HG02970 (cell line): ENCODE results near the gene TRAPPC6A.

Experiments used
- ATAC-seq: cut with Tn5 transposase; IDR thresholded peaks from one replicate; pipeline ENCODE4 v1.9.1; 2021; ENCODE audit warnings: mild to moderate bottlenecking, moderate library complexity, moderate number of reproducible peaks; ENCODE audit not compliant: unreplicated experiment, low FRiP score

The TRAPPC6A gene

GRCh38 chr19:45150180-45150579 lies 27.9 kb downstream of the TRAPPC6A start:
- no peak for ATAC-seq

DNA sequence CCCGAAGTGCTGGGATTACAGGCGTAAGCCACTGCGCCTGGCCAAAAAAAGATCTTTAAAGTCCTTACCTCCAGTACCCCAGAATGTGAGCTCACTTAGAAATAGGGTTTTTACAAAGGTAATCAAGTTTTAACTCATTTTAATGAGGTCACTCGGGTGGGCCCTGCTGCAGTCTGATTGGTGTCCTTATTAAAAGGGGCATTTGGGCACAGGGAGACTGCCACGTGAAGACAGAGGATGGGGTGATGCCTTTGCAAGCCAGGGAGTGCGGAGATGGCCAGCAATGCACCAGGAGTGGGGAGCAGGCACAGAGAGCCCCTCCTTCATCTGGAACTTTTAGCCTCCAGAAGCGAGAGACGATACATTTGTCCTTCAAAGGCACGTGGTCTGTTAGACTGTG lies 28.9 kb downstream of the TRAPPC6A start:
- no peak for ATAC-seq

DNA sequence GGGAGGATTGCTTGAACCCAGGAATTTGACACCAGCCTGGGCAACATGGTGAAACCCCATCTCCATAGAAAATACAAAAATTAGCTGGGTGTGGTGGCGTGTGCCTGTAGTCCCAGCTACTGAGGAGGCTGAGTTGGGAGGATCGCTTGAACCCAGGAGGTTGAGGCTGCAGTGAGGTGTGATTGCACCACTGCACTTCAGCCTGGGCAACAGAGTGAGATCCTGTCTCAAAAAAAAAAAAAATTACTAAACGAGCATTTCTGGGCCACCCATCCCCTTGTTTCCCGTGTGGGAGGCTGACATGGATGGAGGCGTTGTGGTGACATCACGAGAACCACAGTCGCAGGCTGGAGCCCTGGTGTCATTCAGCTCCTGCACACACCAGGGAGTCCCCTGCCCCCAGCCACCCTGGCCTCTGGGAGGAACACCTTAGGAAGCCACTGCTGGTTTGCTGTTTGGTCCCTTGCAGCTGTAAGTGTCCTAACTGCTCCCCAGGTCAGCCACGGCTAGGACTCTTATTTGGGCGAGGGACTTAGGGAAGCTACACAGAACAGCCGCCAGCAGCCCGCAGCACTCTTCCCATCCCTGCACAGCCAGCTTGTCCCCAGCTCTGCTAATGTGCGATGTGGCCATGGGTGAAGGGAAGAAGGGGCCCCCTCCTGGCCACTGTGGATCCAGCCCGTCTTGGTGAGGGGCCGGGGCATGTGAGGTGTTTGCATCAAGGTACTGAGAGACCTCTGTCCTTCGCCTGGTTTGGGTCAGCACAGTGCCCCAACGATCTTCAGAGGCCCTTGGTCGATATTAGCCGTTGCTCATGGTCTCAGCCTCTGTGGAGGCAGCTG lies 30.0 kb downstream of the TRAPPC6A start:
- no peak for ATAC-seq

- ATAC-seq = no peak
Observed at GRCh38 chr19:45146741-45147205, 31.3 kb downstream of the TRAPPC6A start.

DNA sequence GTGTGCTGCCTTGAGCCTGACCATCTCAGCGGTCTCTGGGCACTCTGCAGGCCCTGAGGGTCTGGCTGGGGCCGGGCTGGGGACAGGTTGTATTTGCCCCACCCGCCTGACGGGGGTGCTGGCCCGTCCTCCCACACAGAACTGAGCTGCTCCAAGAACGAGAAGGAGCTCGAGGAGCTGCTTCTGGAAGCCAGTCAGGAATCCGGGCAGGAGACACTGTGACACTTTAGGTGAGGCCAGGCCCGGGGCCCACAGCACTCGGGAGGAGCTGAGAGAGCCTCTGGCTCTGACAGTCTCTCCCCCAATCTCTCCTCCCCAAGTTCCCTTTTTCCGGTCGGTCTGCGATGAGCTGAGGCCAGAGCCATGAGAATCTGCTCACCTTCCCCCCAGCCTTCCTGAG lies 31.8 kb downstream of the TRAPPC6A start:
- no peak for ATAC-seq

DNA sequence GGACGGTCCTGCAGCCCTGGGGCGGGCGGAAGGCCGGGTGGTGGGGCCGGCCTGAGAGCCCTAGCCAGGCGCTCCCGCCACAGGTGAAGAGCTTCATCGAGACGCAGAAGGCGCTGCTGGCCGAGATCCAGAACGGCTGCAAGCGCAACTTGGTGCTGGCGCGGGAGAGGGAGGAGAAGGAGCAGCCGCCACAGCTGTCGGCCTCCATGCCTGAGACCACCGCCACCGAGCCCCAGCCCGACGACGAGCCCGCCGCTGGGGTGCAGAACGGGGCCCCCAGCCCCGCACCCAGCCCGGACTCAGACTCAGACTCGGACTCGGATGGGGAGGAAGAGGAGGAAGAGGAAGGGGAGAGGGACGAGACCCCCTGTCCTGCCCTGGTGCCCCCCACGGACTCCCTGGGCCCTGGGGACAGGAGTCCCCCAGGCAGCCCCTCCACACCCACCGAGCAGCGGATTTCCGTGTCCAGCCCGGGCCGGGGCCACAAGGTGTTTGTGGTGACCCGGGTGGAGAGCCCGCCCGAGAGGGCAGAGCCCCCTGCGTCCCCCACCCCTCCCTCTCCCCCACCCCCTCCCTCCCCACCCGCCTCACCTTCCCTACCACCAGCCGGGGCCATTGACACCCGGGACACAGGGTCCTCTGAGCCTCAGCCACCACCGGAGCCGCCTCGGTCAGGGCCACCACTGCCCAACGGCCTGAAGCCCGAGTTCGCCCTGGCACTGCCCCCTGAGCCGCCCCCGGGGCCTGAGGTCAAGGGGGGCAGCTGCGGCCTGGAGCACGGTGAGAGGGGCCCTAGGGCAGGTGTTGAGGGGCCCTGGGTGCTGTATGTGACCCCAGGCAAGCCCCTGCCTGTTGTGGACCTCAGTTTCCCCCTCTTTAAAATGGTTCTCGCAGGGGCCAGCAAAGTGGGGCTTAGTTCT lies 32.5 kb downstream of the TRAPPC6A start:
- ATAC-seq = no peak

DNA sequence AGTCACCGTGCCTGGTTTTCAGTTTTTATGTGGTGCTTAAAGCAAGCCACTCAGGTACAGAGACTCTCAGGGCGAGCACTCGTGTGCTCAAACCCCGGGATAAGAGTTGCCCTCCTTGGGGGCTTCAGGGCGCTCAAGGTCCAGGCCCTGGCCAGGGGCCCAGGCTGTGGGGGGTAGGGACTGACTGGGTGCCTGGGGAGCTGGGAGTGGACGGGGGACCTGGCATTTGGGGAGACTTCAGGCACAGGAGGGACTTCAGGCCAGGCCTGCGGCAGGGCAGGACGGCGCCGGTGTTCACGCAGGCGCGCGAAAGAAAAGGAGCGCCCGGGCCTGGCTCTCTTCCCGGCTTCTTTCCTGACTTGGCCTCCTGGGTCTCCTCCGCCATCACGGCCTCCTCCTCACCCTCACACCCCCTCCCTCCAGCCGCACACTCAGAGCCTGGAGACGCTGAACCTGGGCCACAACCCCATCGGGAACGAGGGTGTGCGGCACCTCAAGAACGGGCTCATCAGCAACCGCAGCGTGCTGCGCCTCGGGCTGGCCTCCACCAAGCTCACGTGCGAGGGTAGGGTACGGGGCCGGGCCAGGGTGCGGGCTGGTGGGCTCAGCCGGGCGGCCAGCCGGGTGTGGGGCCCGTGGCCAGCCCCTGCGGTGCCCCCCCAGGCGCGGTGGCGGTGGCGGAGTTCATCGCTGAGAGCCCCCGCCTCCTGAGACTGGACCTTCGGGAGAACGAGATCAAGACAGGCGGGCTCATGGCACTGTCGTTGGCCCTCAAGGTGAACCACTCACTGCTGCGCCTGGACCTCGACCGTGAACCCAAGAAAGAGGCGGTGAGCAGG lies 33.4 kb downstream of the TRAPPC6A start:
- ATAC-seq = no peak

DNA sequence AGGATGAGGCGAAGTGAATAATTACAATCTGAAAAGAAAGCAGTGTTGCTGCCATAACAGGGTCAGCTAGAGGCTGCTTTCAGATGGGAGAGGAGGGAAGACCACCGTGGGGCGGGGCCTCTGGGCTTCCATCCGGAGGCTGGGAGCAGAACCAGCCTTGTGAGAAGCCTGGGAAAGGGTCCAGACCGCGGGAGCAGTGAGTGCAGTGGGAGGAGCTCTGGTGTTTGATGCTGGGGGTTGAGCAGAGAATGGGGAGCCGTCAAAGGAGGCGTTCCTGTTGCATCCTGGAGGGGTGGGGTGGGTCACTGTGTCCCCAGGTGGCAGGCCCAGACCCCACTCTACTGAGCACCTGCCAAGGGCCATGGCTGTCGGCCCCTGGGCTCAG lies 35.3 kb downstream of the TRAPPC6A start:
- no peak for ATAC-seq

- no peak for ATAC-seq
Observed at GRCh38 chr19:45142016-45142725, 35.9 kb downstream of the TRAPPC6A start.

DNA sequence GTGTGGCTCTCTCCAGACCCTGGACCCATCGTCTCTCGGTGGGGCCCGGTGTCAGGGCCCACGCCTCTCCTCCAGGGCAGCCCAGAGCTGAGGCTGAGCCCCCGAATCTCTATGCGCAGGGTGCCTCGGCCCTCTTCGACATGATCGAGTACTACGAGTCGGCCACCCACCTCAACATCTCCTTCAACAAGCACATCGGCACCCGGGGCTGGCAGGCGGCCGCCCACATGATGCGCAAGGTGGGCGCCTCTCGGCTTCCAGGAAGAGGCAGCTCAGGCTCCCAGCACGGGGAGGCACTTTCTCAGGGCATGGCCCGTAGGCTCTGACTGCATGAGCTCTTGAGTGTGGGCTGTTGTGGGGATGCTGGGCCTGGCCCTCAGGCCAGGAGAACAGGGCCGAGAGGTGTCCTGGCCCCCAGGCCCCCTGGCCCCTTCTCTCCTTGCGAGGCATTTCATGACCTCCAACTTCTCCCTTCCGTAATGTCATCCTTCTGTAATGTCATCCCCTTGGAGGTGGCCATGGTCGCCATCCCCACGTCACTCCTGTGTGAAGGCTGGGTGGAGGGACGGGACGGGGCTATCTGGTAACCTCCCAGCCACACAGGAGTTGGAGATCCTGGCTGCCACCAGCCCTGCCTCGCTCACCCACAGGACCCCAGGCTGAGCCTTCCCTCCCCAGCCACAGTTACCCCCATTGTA lies 36.7 kb downstream of the TRAPPC6A start:
- no peak for ATAC-seq

DNA sequence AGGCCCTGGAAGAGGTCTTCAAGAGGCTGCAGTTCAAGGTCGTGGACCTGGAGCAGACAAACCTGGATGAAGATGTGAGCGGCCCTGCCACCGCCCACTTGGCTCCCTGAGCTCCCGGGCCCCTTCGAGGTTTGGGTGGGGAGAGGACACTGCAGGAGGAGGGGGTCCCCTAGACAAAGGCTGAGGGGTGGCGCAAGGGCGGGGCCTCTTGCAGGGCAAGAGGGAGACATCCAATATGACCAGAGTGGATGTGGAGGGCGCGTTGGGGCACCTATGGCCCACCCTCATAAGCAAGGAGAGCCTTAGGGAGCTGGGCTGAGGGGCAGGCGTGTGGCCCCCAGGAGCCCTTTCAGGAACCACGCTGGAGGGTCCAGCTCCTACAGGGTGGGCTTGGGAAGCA lies 37.5 kb downstream of the TRAPPC6A start:
- ATAC-seq = no peak

- no peak for ATAC-seq
Observed at GRCh38 chr19:45140144-45140503, 37.9 kb downstream of the TRAPPC6A start.

DNA sequence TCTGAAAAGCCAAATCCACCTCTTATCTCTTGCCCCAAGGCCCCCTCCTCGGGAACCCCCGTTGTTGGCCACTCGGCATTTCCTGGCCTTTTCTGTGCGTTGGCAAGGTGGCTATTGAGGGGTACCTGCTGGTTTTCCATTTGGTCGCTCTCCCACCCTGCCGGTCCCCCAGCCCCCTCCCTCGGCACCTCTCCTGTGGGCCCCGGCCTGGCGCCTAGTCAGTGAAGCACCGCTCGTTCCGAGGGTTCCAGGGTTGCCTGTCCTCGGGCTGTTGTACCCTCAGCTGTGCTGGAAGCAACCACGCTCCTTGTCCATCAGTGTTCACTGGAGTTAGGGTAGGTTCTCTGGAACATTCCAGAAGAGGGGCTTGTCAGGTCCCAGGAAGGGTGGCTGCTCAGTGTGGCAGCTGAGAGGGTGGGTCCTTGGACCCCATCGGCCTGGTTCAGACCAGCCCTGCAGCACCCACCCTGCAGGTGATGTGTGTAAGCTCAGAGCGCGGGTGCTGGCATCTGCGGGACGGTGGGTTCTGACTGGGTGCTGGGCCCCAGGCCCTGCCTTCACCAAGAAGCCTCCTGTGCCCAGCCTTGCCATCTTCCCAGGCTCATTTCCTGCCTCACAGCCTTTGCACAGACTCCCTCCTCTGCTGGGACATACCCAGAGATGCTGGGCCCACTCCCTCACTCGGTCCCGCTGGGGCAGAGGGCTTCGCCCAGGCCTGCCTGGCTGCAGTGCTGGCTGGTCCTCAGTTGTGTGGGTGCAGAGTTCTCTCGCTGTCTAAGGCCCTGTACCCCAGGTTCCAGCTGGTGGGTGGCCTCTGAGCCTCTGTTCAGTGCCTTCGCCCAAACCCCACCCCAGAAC lies 38.5 kb downstream of the TRAPPC6A start:
- ATAC-seq = no peak

DNA sequence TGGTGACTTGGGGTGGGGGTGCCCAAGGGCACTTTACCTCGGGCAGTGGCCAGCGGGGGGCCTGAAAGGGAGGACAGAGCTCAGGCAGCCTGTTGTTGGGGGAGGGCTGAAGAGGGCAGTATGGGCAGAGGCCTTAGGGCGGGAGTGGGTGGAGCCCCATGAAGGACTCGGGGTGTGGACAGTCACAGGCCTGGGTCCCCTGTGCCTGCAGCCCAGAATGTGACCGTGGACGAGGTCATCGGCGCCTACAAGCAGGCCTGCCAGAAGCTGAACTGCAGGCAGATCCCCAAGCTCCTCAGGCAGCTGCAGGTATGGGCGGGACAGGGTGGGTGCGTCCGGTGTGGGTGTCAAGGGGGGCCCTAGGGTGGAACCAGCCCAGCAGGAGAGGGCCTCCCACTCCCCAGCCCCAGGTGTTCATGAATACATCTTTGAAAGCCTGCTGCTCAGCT lies 39.7 kb downstream of the TRAPPC6A start:
- no peak for ATAC-seq

GRCh38 chr19:45137179-45137761 lies 40.8 kb downstream of the TRAPPC6A start:
- ATAC-seq = peak; percentile 54

DNA sequence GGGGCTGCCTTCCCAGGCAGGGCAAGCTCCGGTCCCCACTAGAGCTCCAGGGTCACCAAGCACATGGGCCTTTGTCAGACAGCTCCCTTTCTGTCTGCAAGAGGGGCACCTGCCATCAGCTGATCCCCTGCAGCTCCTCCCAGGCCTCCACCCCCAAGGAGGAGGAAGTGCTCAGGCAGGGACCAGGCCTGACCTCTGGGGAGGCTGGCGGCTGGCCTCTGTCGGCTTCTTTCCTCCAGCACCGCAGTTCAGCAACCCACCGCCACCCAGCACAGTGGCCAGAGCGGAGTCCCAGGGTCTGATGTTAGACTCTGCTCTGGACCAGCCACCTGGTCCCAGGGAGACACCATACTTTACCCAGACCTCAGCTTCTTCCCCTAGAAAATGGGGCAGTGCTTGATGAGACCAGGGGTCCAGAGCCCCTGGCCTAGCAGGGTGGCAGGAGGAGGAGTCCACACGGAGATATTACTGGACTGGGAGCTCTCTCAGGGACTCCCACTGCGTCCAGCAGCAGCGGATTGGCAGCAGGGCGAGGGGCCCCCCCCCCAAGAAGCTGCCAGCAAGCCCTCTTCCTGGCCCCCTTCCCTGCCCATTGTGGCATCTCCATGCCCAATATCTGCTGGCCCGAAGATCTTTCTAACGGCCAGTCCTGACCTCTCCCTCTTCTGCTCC lies 41.4 kb downstream of the TRAPPC6A start:
- ATAC-seq = peak; percentile 9

- no peak for ATAC-seq
Observed at GRCh38 chr19:45135176-45135885, 42.7 kb downstream of the TRAPPC6A start.
